Germinal center (tissue), 1 donor: ENCODE data around the gene RBMXL3.
"Not testable (repeated sequence)": the region's sequence is repeated elsewhere in the genome, so short reads cannot be mapped to it uniquely, and the experiment has no call there.

Source experiments
- DNase-seq: peaks from one replicate; pipeline ENCODE4 v3.0.0; 2012; ENCODE audit warnings: mixed read lengths, low spot score

Gene RBMXL3

GRCh38 chrX:115189110-115189509 lies at the start of gene RBMXL3:
TSS of gene RBMXL3 (plus strand) at chrX:115189410. CDS start at chrX:115189442, 32 bp downstream.
- no peak for DNase-seq

- no peak for DNase-seq
Measured at GRCh38 chrX:115142057-115142456, 47.2 kb upstream of the RBMXL3 start.

DNA sequence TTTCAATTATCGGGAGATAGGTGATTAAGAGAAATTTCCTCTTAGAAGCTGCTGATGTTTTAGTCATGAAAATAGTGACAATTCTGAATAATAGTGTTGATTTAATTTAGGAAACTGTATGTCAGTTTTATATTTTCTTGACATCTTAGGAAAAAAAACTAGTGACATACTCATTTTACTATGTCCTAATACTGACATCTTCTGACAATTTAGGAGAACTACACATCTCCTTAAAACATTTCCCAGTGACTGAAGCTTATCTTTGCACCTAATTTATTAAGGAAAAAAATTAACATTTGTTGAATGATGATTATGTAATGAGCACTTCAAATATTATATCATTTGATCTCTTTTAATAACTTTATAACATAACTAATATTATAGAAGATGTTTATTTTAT lies 42.0 kb upstream of the RBMXL3 start:
- DNase-seq: no peak

DNA sequence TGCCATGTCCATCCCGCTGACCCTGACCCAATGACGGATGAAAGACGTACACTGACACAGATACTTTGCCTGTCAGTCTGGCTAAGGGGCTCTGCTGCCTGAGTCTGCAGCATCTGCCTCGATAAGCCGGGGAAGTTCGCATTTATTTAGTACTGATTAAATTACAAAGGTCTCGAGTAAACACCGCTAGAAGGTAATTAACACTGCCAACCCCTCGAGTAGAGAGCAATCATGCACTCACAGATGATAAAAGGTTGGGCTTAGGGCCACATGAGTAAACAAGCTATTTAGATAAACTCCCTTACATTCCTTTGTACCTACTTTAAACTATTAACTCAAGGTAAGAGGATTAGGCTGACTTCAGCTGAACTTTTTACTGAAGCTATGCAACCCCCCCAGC lies 16.0 kb upstream of the RBMXL3 start:
- DNase-seq: no peak

DNA sequence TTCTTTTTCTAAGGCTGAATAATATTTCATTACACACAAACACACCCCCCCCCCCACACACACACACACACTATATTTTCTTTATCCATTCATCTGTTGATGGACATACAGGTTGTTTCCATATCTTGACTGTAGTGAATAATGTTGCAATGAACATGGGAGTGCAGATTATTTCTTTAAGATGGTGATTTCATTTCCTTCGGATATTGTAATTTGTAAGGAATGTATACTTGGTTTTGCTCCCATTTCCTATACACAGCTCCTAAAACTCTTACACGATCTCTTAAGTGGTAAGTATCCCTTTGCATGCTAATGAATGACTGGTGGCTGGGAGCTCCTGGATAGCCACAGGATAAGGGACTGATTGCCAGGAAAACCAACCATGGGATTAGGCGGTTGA lies 14.7 kb upstream of the RBMXL3 start:
- no peak for DNase-seq

GRCh38 chrX:115177932-115178331 lies 11.3 kb upstream of the RBMXL3 start:
- DNase-seq: no peak

DNA sequence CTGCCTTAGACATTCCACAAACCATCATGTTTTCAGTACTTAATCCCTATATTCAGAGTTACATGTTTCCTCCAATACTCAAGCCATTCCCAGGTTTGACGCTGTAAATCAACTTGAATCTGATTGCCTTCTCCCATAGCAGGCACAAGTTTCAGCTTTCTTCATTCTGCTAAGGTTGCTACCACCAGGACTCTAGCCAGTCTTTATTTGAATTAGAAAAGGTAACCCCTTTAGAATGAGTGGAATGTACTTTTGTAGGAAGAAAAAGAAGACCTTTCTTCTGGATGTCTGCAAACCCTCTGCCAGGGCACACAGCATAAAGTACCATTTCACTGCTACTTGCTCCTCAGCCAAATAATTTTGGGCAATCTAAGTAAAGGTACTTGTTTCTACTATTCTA lies 10.7 kb upstream of the RBMXL3 start:
- DNase-seq: no peak

GRCh38 chrX:115183980-115184379 lies 5.2 kb upstream of the RBMXL3 start:
- no peak for DNase-seq

DNA sequence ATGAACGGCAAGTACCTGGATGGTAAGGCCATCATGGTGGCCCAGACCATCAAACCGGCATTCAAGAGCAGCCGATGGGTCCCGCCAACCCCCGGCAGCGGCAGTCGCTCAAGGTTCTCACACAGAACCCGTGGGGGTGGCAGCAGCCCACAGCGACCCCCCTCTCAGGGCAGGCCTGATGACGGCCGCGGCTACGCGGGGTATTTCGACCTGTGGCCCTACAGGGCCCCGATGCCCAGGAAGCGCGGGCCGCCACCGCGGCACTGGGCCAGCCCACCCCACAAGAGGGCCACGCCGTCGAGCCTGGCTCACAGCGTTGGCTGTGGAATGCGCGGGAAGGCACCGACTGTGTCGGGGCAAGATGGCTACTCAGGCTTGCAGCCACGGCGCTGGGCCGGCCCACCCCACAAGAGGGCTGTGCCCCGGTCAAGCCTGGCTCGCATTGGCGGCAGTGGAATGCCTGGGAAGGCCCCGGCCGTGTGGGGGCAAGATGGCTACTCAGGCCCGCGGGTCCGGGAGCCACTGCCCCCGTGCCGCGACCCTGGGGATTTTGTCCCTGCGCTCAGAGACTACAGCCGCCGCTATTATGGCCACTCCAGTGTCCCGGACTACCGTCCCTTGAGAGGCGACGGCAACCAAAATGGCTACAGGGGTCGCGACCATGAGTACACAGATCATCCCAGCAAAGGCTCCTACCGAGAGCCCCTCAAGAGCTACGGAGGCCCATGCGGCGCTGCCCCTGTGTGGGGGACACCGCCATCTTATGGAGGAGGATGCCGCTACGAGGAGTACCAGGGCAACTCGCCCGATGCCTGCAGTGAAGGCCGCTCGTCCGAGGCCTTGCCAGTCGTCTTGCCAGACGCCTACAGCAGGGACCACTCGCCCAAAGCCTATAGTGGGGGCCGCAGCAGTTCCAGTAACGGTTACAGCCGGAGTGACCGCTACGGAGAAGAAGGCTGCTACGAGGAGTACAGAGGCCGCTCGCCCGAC lies 731 bp downstream of the RBMXL3 start:
- no peak for DNase-seq

DNA sequence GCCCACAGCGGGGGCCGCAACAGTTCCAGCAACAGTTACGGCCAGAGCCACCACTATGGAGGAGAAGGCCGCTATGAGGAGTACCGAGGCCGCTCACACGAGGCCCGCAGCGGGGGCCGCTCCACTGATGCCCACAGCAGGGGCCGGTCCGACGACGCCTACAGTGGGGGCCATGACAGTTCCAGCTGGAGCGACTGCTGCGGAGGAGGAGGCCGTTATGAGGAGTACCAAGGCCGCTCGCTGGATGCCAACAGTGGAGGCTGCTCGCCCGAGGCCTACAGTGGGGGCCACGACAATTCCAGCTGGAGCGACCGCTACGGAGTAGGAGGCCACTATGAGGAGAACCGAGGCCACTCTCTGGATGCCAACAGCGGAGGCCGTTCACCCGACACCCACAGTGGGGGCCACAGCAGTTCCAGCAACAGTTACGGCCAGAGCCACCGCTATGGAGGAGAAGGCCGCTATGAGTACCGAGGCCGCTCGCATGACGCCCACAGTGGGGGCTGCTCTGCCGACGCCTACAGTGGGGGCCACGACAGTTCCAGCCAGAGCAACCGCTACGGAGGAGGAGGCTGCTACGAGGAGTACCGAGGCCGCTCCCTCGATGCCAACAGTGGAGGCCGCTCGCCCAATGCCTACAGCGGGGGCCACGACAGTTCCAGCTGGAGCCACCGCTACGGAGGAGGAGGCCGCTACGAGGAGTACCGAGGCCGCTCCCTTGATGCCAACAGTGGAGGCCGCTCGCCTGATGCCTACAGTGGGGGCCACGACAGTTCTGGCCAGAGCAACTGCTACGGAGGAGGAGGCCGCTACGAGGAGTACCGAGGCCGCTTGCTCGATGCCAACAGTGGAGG lies 1.7 kb downstream of the RBMXL3 start:
- no peak for DNase-seq

- DNase-seq: no peak
Measured at GRCh38 chrX:115191490-115192243, 2.5 kb downstream of the RBMXL3 start.

DNA sequence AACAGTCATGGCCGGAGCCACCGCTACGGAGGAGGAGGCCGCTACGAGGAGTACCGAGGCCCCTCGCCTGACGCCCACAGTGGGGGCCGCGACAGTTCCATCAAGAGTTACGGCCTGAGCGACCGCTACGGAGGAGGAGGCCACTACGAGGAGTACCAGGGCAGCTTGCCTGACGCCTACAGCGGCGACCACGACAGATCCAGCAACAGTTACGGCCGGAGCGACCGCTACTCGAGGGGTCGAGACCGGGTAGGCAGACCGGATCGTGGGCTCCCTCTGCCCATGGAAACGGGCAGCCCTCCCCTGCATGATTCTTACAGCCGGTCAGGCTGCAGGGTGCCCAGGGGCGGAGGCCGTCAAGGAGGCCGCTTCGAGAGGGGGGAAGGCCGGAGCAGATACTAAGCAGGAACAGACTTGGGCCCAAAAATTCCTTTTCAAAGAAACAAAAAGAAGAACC lies 3.1 kb downstream of the RBMXL3 start:
- DNase-seq: no peak

DNA sequence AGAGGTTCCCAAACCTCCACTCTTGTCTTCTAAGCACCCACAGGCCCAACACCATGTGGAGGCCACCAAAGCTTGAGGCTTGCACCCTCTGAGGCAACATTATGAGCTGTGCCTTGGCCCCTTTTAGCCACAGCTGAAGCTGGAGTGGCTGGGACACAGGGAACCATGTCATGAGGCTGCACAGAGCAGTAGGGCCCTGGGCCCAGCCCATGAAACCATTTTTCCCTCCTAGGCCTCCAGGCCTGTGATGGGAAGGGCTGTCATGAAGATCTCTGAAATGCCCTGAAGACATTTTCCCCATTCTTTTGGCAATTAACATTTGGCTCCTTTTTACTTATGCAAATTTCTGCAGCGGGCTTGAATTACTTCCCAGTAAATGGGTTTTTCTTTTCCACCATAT lies 14.8 kb downstream of the RBMXL3 start:
- DNase-seq: no peak

DNA sequence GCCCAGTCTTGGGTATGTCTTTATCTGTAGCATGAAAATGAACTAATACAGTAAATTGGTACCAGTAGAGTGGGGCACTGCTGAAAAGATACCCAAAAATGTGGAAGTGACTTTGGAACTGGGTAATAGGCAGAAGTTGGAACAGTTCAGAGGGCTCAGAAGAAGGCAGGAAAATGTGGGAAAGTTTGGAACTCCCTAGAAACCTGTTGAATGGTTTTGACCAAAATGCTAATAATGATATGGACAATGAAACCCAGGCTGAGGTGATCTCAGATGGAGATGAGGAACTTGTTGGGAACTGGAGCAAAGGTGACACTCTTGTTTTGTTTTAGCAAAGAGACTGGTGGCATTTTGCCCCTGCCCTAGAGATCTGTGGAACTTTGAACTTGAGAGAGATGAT lies 20.3 kb downstream of the RBMXL3 start:
- DNase-seq: not testable (repeated sequence)

- DNase-seq: no peak
Measured at GRCh38 chrX:115214151-115214550, 24.9 kb downstream of the RBMXL3 start.

- no peak for DNase-seq
Measured at GRCh38 chrX:115214605-115215004, 25.4 kb downstream of the RBMXL3 start.

DNA sequence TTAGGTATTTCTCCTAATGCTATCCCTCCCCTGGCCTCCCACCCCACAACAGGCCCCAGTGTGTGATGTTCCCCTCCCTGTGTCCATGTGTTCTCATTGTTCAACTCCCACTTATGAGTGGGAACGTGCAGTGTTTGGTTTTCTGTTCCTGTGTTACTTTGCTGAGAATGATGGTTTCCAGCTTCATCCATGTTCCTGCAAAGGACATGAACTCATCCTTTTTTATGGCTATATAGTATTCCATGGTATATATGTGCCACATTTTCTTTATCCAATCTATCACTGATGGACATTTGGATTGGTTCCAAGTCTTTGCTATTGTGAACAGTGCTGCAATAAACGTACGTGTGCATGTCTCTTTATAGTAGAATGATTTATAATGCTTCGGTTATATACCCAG lies 28.1 kb downstream of the RBMXL3 start:
- not testable (repeated sequence) for DNase-seq

DNA sequence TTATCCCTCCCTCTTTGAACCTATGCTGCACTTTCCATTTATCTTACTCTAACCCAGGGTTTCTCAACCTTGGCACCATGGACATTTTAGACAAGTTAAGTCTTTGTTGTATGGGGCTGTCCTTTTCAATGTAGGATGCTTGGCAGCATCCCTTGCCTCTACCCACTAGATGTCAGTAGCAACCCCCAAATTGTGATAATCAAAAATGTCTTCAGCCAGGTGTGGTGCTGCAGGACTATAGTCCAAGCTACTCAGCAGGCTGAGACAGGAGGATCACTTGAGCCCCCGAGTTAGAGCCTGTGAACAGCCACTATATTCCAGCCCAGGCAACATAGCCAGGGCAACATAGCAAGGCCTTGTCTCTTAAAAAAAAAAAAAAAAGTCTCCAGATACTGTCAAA lies 37.7 kb downstream of the RBMXL3 start:
- no peak for DNase-seq

- DNase-seq: no peak
Measured at GRCh38 chrX:115229337-115230003, 40.3 kb downstream of the RBMXL3 start.

GRCh38 chrX:115232933-115233496 lies 43.8 kb downstream of the RBMXL3 start:
- no peak for DNase-seq
